ACC112 (cell line): ENCODE data around the gene JARID2.
"Not testable (repeated sequence)": the region's sequence is repeated elsewhere in the genome, so short reads cannot be mapped to it uniquely, and the experiment has no call there.

Experiments used
- H2AFZ ChIP-seq: fragments of 200-600 bp; sonication (generic); one replicate; pipeline ENCODE4 v1.6.0; 2017; ENCODE audit warnings: antibody characterized with exemption, low read length; ENCODE audit not compliant: unreplicated experiment
- H3K27ac ChIP-seq: fragments of 200-600 bp; sonication (generic); 2 replicates; pipeline ENCODE4 v1.5.1; 2014; ENCODE audit warnings: low read depth, mild to moderate bottlenecking, antibody characterized with exemption, low read length, moderate library complexity
- H3K27me3 ChIP-seq: fragments of 200-600 bp; sonication (generic); 2 replicates; pipeline ENCODE4 v1.6.1; 2014; ENCODE audit warnings: mild to moderate bottlenecking, antibody characterized with exemption, low read length, moderate library complexity, mixed read lengths; ENCODE audit not compliant: insufficient read depth
- H3K36me3 ChIP-seq: fragments of 200-600 bp; sonication (generic); 2 replicates; pipeline ENCODE4 v1.6.1; 2016; ENCODE audit warnings: mild to moderate bottlenecking, antibody characterized with exemption, low read length, moderate library complexity, mixed read lengths; ENCODE audit not compliant: insufficient read depth
- H3K4me1 ChIP-seq: fragments of 200-600 bp; sonication (generic); one replicate; pipeline ENCODE4 v1.6.1; 2016; ENCODE audit warnings: low read length, mixed read lengths; ENCODE audit not compliant: insufficient read depth, unreplicated experiment, control insufficient read depth
- H3K4me3 ChIP-seq: fragments of 200-600 bp; sonication (generic); 2 replicates; pipeline ENCODE4 v1.5.1; 2014; ENCODE audit warnings: mild to moderate bottlenecking, low read depth, low read length
- H3K79me2 ChIP-seq: fragments of 200-600 bp; sonication (generic); one replicate; pipeline ENCODE4 v1.6.0; 2016; ENCODE audit warnings: low read length; ENCODE audit not compliant: control insufficient read depth, unreplicated experiment, insufficient read depth

Gene JARID2

DNA sequence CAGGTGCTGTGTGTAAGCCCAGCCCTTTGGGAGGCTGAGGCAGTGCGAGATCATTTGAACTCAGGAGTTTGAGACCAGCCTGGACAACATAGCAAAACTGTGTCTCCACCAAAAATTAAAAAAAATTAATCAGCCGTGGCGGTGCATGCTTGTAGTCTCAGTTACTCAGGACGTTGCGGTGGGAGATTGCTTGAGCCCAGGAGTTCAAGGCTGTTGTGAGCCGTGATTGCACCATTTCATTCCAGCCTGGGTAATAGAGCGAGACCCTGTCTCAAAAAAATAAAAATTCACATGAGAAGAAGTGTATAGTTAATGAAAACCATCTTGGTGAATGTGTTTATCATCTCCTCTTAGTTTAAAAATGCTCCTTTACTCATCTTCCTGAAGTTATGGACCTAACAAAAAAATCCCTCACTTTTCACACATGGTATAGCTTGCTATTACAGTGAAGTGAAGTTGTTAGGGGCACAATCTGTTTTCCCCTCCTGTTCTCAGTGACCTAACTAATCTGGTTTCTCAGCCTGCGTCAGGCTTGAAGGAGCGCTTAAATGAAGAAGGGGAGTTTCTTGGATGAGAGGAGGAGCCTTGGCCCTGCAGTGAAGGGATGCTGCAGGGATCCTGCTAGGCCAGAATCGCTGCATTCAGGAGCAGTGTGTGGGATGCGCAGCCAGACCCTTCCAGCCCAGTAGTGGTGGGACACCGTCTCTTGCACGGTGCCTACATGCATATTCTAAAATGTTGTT, 45.3 kb downstream of the JARID2 start:
- Histone ChIP-seq H3K4me1 (peaks cover 22% of the 10 kb centered on the region), H2AFZ (no peak overlapping the region), H3K36me3 (no peaks in the 10 kb centered on the region), H3K27ac (no peak overlapping the region), H3K79me2 (peaks cover 66% of the 10 kb centered on the region), H3K4me3 (no peak overlapping the region), H3K27me3 (no peaks in the 10 kb centered on the region)

GRCh38 chr6:15292721-15293302, 46.9 kb downstream of the JARID2 start:
- no peaks in the 10 kb centered on the region for H3K36me3 ChIP-seq
- no peak overlapping the region for H3K27ac ChIP-seq
- peaks cover 22% of the 10 kb centered on the region for H3K4me1 ChIP-seq
- H2AFZ ChIP-seq = no peak overlapping the region
- peaks cover 63% of the 10 kb centered on the region for H3K79me2 ChIP-seq
- H3K4me3 ChIP-seq = no peak overlapping the region
- H3K27me3 ChIP-seq = no peaks in the 10 kb centered on the region

DNA sequence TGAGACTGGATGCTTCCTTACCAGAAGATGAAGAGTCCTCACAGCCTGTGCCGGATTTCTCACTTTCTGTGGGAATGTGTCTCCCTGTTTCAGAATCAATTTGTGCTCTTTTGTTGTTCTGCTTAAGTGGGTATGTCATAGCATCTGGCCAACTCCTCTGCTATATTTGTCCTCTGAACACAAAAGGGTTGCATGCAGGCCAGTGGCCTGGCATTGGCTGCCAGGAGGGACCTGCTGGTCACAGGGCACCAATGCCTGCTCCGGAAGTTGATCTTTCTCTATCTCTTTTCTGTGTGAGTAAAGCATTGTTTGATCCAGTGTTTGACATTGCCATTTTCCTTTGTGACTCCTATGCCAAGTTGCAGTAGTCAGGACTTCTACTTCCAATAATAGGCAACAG, 47.8 kb downstream of the JARID2 start:
- peaks cover 18% of the 10 kb centered on the region for H3K4me1 ChIP-seq
- peaks cover 56% of the 10 kb centered on the region for H3K79me2 ChIP-seq
- H3K27ac ChIP-seq = no peak overlapping the region
- H3K36me3 ChIP-seq = no peaks in the 10 kb centered on the region
- H3K27me3 ChIP-seq = no peaks in the 10 kb centered on the region
- no peak overlapping the region for H2AFZ ChIP-seq
- no peak overlapping the region for H3K4me3 ChIP-seq

GRCh38 chr6:15294504-15294903, 48.6 kb downstream of the JARID2 start:
- Histone ChIP-seq H3K36me3 (no peaks in the 10 kb centered on the region), H2AFZ (no peak overlapping the region), H3K27me3 (no peaks in the 10 kb centered on the region), H3K4me3 (no peak overlapping the region), H3K79me2 (peaks cover 60% of the 10 kb centered on the region), H3K4me1 (peaks cover 18% of the 10 kb centered on the region), H3K27ac (no peak overlapping the region)

- Histone ChIP-seq H3K4me1 (peaks cover 18% of the 10 kb centered on the region), H3K27me3 (no peaks in the 10 kb centered on the region), H3K79me2 (peaks cover 55% of the 10 kb centered on the region), H3K36me3 (no peaks in the 10 kb centered on the region), H2AFZ (no peak overlapping the region), H3K4me3 (no peak overlapping the region), H3K27ac (no peak overlapping the region)
Measured at GRCh38 chr6:15296249-15296648, 50.4 kb downstream of the JARID2 start.

GRCh38 chr6:15296735-15297134, 50.9 kb downstream of the JARID2 start:
- Histone ChIP-seq H2AFZ (no peak overlapping the region), H3K79me2 (peaks cover 53% of the 10 kb centered on the region), H3K36me3 (no peaks in the 10 kb centered on the region), H3K27ac (no peak overlapping the region), H3K4me3 (no peak overlapping the region), H3K27me3 (no peaks in the 10 kb centered on the region), H3K4me1 (peaks cover 23% of the 10 kb centered on the region)

DNA sequence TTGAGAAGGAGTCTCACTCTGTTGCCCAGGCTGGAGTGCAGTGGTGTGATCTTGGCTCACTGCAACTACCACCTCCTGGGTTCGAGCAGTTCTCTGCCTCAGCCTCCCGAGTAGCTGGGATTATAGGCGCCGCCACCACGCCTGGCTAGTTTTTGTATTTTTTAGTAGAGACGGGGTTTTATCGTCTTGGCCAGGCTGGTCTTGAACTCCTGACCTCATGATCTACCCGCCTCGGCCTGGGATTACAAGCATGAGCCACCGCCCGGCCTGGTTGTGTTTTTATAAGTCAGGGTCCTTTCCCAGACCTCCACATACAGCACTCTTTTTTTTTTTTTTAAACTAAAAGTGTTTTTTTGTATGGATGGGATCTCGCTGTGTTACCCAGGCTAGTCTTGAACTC, 51.3 kb downstream of the JARID2 start:
- not testable (repeated sequence) for H3K4me3 ChIP-seq, H3K36me3 ChIP-seq, H2AFZ ChIP-seq, H3K27me3 ChIP-seq, H3K27ac ChIP-seq
- Histone ChIP-seq H3K4me1 (peaks cover 23% of the 10 kb centered on the region), H3K79me2 (peaks cover 53% of the 10 kb centered on the region)

DNA sequence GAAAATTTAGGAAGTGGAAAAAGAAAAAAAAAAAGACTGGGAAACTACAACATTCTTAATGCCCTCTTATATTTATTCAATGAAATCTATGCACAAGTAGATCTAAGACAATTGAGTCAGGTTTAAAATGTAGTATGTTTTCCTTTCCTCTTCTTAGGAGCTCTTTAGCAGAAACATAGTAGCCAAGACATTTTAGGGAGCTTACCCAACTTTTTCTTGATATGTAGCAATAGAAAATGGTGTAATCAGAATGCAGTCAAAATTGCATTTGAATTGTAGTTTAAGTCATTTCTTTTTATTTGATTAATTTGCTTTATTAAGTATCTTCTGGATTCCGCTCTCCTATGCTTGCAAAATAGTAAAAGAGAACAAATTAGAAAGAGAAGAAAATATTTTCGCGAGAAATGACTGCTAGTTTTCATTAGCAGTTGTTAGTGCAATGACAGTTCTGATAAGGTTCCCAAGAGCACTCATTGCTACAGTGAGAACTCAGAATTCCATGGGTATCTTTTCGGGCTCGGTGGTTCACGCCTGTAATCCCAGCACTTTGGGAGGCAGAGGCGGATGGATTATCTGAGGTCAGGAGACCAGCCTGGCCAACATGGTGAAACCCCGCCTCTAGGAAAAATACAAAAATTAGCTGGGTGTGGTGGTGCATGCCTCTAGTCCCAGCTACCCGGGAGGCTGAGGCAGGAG, 52.2 kb downstream of the JARID2 start:
- H3K4me1 ChIP-seq = peaks cover 23% of the 10 kb centered on the region
- no peaks in the 10 kb centered on the region for H3K36me3 ChIP-seq
- H2AFZ ChIP-seq = no peak overlapping the region
- H3K27me3 ChIP-seq = no peaks in the 10 kb centered on the region
- H3K4me3 ChIP-seq = no peak overlapping the region
- peaks cover 49% of the 10 kb centered on the region for H3K79me2 ChIP-seq
- no peak overlapping the region for H3K27ac ChIP-seq

- H3K79me2 ChIP-seq = peaks cover 54% of the 10 kb centered on the region
- H3K36me3 ChIP-seq = no peaks in the 10 kb centered on the region
- peak overlapping the region; percentile 20; the same call in 1 of the 2 replicates for H3K27ac ChIP-seq
- H3K4me1 ChIP-seq = peaks cover 23% of the 10 kb centered on the region
- H3K27me3 ChIP-seq = no peaks in the 10 kb centered on the region
- peak overlapping the region; percentile 46; the same call in 1 of the 2 replicates for H3K4me3 ChIP-seq
- H2AFZ ChIP-seq = no peak overlapping the region
Measured at GRCh38 chr6:15299430-15300131, 53.7 kb downstream of the JARID2 start.

DNA sequence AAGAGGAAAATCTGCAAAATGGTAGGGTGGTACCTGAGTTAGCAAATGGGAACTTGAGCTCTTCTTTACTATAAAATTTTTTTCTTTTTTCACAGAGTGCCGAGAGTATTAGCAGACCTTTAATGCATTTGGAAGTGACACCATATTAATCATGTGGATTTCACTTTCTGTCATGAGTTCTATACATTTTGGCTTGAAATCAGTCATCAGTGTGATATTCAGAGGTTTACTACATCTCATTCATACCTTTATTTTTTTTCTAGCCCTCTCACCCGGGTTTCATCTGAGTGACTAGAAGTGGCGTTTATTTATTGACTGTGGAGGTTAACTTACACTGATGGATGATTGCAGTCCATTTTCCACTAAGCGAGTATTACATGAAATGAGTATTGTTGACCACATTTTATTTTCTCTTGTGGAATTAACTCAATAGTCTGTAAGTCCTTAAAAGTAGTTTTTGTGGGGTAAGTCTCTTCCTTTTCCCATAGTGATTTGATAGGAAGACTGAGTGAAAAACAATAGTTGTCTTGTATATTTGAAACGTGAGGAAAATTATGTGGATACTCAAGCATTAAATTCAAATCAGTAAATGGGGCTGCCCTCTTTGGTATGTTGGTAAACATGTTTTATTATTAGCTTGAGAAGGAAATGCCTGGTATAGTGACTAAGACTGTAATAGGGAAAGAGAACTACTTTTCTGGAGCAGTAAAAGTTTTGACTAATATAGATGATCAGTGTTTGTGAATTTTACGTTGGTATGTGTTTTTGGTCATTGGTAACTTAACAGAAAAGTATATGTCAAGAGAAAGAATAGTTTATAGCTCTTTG, 55.5 kb downstream of the JARID2 start:
- H3K4me3 ChIP-seq = no peak overlapping the region
- H3K27ac ChIP-seq = no peak overlapping the region
- no peak overlapping the region for H2AFZ ChIP-seq
- H3K79me2 ChIP-seq = peaks cover 55% of the 10 kb centered on the region
- no peaks in the 10 kb centered on the region for H3K27me3 ChIP-seq
- H3K36me3 ChIP-seq = no peaks in the 10 kb centered on the region
- peaks cover 23% of the 10 kb centered on the region for H3K4me1 ChIP-seq
